GM19467 (cell line): ENCODE data around the gene ENDOG.
A peak's percentile ranks its signal among the peaks of the same experiment; 100 is the strongest.

ENCODE experiments used
- ATAC-seq: cut with Tn5 transposase; IDR thresholded peaks from one replicate; pipeline ENCODE4 v1.9.1; 2021; ENCODE audit warnings: mild to moderate bottlenecking, moderate library complexity; ENCODE audit not compliant: unreplicated experiment

Gene ENDOG

DNA sequence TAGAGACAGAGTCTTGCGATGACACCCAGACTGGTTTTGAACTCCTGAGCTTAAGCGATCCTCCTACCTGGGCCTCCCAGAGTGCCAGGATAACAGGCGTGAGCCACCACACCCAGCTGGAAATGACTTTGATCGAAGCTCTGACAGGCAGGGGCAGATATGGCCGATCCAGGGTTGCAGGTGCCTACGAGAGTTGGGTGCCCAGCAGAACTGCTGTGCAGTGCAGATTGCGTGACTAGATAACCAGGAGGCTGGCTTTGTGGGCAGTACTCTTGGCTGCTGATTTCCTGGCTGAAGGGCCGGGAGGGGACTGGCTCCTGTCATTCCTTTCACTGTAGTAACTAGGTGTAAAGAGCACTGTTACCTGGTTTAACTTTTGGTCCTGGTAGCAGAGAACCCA is 19.4 kb upstream of the ENDOG start:
- ATAC-seq: no peak

DNA sequence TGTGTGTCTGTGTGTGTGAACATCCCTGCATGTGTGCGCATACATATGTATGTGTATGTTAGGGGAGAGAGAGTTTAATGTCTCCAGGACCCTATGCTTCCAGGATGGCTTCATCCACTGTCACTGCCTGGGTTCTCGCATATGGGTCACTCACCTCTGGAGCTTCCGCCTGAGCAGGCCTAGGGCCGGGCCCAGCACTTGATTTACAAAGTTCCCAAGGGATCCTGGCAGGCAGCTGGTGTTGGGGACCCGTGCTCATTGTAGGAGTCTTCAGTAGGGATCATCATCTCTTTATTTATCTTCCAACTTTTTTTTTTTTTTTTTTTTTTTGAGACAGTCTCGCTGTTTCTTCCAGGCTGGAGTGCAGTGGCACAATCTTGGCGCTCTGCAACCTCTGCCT is 18.2 kb upstream of the ENDOG start:
- ATAC-seq: no peak

DNA sequence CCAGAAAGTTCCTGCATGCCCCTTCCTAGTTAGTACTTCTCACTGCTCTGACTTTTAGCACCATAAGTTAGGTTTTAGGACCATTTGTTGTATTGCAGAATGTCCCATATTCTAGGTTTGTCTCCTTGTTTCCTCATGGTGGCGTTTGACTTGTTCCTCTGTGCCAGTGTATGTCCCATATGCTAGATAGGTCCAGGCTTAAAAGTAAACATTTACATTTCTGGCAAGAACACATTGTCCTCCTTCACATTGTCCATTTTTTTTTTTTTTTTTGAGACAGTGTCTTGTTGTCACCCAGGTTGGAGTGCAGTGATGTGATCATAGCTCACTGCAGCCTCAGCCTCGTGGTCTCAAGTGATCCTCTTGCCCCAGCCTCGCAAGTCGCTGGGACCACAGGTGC is 15.8 kb upstream of the ENDOG start:
- ATAC-seq: no peak

- ATAC-seq: no peak
Observed at GRCh38 chr9:128805661-128806060, 12.6 kb upstream of the ENDOG start.

DNA sequence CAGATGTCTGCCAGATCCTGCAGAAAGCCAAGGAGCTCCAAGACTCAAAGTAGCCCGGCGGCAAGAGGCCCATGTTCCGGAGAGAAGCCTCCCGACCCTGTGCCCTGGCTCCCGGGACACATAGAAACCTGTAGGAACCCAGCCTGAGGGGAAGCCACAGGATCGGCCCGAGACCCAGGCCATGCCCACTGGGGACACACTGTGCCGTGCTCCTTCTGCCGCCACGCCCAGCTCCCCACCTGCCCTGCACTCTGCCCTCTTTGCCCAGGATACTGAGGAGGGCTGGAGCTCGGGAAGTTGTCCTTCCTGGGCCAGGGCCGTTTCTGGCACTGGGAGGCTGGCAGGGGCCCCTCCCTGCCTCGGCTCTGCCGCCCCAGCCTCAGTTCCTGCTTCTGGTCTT is 10.5 kb upstream of the ENDOG start:
- ATAC-seq: no peak

DNA sequence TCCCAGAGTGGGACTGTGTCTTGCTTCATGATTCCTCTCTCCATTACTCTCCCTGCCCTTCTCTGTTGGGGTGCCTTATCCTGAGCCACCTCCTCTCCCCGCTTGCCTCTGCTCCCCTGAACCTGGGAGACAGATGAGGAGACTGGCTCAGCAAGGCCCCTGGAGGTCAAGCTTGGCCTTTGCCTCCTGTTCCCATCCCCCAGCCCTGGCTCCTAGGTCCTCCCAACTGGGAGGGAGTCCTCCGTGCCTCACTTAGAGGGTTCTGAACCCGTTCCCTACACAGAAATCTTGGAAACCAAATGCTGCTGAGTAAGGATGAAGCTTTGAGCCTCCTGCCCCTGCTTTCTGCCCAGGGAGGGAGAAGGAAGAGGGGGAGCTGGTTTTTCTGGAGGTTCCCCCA is 9.8 kb upstream of the ENDOG start:
- no peak for ATAC-seq

- ATAC-seq: no peak
Observed at GRCh38 chr9:128809036-128809599, 9.2 kb upstream of the ENDOG start.

DNA sequence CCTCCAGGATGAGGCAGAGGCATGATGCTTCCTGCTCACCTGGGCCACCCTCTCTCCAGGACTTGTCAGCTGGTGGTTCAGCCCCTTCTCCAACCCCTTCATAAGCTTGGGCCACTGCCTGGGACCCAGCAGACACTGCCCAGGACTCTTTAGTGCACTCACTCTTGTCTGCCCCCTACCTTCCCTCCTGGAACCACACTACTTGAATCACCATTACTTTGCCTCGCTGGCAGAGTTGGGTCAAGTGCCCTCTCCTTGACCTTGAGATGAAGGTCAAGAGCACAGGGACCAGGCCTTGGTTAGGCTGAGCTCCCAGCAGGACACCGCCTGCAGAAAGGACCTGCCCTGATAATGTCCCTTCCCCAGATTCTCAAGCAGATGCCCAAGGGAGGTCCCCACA is 8.5 kb upstream of the ENDOG start:
- ATAC-seq: no peak

DNA sequence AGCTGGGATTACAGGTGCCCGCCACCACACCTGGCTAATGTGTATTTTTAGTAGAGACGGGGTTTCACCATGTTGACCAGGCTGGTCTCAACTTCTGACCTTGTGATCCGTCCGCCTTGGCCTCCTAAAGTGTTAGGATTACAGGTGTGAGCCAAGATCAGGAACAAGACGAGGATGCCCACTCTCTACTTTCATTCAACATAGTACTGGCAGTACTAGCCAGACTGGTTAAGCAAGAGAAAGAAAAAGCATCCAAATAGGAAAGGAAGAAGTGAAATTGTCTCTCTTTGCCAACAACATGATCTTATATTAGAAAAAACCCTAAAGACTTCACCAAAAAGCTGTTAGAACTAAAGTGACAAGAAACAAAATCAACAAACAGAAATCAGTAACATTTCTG is 7.4 kb upstream of the ENDOG start:
- ATAC-seq: no peak

DNA sequence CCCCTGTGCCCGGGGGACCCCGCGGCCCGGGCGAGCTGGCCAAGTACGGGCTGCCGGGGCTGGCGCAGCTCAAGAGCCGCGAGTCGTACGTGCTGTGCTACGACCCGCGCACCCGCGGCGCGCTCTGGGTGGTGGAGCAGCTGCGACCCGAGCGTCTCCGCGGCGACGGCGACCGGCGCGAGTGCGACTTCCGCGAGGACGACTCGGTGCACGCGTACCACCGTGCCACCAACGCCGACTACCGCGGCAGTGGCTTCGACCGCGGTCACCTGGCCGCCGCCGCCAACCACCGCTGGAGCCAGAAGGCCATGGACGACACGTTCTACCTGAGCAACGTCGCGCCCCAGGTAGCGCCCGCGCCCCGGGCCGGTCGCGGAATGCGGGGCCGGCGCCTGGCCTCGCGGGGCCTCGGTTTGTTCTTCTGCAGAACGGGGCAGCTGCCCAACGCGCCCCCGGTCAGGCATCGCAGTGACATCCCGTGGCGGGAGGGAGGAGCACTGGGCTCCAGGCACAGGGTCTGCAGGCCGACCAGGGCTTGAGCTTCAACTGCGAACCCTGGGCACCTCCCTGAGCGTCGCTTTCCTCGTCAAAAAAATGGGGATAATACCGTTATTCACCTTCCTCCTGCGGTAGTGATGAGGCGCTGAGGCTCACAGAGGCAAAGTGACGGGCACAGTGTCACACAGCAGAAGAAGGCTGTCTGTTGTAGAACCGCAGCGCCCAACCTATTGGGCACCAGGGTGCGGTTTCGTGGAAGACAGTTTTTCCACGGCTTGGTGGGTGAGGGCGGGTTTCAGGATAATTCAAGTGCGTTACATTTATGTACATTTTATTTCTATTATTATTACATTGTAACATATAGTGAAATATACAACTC is 777 bp downstream of the ENDOG start:
- ATAC-seq: peak; percentile 18

DNA sequence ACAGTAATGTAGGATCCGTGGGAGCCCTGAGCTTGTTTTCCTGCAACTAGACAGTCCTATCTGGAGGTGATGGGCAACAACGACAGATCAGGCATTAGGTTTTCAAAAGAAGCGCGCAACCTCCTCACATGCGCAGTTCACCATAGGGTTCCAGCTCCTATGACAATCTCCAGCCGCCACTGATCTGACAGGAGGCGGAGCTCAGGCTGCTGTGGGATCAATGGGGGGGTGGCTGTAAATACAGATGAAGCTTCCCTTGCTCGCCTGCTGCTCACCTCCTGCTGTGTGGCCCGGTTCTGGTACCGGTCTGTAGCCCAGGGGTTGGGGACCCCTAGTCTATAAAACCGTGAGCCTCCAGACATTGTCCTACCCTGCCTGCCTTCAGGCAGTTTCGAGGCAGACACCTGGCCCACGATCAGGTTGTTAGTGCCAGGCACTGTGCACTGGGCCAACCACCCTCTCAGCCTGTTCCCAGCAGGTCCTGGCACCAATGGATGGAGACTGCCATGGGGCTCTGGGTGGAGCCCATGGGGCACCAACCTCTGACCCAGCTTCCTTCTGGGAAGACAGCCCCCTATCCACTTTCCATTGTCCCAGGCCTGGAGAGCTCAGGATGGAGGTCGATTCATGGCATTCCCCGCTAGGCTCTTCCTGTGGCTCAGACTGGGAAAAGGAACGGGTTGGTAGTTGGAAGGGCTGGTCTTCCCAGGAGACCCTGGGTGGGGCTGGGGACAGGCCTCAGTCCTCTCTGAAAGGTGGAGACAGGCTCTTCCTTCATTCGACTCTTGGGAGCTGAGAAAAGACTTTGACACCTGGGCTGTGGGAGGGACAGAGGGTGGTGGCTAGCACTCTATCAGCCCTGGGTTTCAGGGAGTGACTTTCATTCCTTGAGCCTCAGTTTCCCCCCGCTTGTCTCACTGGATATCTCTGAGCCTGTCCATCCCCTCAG is 1.7 kb downstream of the ENDOG start:
- ATAC-seq: no peak

DNA sequence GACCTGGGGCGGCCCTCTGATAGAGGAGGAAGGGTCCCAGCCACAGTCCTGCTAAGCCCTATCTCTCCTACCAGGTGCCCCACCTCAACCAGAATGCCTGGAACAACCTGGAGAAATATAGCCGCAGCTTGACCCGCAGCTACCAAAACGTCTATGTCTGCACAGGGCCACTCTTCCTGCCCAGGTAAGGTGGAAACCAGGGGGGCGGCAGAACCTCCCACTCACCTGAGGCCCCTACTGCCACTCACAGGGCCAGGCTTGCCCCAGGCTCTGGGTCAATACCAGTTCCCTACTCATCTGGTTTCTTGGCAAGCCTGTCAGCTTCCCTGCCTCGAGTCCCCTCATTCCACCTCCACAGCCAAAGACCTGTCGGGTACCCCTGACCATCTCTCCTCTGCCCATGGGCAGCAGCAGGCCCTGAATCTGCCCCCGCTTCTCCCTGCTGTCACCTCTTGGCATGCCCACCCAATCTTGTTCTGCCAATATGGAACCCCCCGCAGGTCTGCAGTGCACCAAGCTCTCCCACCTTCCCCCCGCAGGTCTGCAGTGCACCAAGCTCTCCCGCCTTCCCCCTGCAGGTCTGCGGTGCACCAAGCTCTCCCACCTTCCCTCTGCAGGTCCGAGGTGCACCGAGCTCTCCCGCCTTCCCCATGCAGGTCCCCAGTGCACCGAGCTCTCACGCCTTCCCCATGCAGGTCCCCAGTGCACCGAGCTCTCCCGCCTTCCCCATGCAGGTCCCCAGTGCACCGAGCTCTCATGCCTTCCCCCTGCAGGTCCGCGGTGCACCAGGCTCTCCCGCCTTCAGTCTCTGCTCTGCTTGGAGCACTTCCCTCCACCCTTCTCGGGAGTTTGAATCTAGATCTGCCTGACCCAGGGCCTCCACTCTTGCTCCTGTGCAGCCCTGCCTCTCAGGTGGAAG is 2.6 kb downstream of the ENDOG start:
- ATAC-seq: no peak

DNA sequence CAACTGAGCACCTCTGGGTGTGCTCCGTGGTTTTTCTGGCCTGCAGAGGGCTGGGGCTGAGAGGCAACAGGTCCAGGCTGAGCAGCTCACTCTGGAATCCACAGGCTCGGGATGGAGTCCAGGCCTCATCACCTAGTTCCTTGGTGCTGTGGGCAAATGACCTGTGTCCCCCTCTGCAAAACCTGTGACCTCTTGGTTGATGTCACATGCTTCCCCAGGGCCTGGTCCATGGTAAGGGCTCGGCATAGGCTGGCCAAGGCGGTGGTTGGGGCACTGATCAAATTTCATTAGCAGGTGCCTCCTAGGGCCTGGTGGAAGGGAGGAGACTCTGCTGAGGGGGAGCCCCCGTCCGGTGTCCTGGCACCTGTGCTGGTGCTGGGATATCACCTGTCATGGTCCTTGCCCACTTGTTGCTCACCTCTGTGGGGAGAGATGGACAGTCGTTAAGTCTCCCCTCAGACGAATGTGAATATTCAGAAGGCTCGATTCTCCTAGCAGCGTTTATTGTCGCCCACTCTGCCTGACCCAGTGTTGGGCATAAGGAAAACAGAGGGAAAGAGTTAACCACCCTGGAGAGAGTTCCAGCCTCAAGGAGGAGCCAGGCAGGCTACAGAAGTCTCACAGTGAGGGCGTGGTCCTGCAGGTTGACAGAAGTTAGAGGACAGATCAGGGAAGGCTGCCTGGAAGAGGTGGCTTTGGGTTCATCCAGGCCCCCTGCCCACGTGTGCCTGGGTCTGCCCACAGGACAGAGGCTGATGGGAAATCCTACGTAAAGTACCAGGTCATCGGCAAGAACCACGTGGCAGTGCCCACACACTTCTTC is 3.5 kb downstream of the ENDOG start:
- no peak for ATAC-seq

GRCh38 chr9:128822407-128823042 is 4.2 kb downstream of the ENDOG start:
- no peak for ATAC-seq

GRCh38 chr9:128823362-128823902 is 5.1 kb downstream of the ENDOG start:
- ATAC-seq: no peak

DNA sequence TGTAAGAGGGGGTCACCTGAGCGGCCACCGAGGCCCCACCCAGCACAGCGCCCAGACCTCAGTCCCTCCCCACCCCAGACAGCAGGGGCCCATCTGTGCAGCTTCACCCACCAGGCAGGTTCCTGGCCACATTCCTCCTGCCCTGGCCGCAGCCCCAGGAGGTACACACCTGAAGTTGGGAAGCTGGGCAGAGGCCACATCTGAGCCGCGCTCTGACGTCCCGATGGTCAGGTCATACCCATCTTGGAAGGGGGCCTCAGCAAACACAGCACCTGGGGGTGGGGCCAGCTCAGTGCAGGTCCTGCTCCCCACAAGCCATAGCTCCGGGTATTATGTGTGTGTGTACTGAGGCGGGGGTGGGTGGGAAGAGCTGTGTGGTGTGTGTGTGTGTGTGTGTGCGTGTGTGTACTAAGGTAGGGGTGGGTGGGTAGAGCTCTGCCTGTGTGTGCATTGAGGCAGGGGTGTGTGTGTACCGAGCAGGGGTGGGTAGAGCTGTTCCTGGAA is 5.7 kb downstream of the ENDOG start:
- ATAC-seq: no peak

- no peak for ATAC-seq
Observed at GRCh38 chr9:128824911-128825310, 6.6 kb downstream of the ENDOG start.

DNA sequence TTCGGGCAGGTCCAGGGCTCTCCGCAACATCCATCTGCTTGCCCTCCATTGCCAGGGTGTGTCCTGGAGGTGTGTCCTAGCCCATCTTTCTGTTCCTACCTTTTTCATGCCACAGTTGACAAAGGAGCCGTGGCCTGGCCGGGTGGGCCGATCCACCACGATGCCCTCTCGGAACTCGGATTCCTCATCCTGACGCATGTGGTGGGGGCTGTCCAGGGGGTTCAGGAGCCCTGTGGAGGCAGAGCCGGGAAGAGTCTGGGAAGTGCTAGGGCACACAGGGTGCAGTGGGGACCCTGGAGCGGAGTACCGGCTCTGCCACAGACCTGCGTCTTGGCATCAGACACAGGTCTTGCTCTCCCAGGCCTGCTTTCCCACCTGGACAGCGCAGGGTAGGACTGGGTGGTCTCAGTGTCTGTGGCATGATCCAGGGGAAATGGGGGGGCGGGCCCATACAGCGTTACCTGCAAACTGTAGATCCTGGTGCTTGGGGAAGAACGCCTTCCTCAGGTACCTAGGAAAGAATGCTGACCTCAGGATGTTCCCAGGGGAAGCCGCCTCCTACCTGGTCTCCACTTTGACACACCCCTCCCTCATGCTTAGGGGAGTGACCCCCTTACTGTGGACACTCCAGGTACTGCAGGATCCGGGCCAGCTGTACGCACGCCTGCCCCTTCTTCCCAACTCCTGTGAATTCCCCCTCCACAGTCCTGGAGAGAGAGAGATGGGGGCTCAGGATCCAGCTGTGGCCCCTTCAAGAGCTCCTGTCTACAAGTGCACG is 7.8 kb downstream of the ENDOG start:
- no peak for ATAC-seq
